K562 (cell line): Measurements from ENCODE around the gene KCNJ9. TPM values are rescaled to one million over a fixed set of nuclear protein-coding genes. Genes with fewer than 3 reads are reported as not detected.

ENCODE experiments used
- ATAC-seq: fragments of 200-7000 bp; cut with Tn5 transposase; 3 replicates; pipeline ENCODE4 v1.9.1; 2020; ENCODE audit warnings: moderate library complexity
- BruUV-seq: library from RNA; stranded (reverse); fragments of 400-500 nt; replicated peaks from 2 replicates; lab custom pipeline; 2021; lab: Mats Ljungman, UMichigan
- CTCF ChIA-PET: fragments of 300-600 bp; formaldehyde crosslinking; extraction: SDS; loops from one replicate; lab custom pipeline; 2021; ENCODE audit warnings: low intra/inter-chr PET ratio; lab: Yijun Ruan, JAX
- POLR2A ChIA-PET: fragments of 300-600, 350-650 bp; sonication (Branson Sonifier 250); formaldehyde crosslinking; extraction: SDS; loops from one replicate; lab custom pipeline; 2021; ENCODE audit warnings: antibody characterized with exemption, inconsistent platforms; lab: Yijun Ruan, JAX
- DNase-seq, 4 experiments: peaks; one replicate each; pipeline versions ENCODE4 v3.0.0 to v3.0.0-alpha.2; 2011 to 2018; ENCODE audit warnings: low spot score in 3 of 4, mixed read lengths in 3 of 4; ENCODE audit errors: extremely low read depth in 1 of 4
- FAIRE-seq: peaks from 2 replicates; lab custom pipeline; 2011; peaks lifted over from hg19 to GRCh38; lab: Jason Lieb, UNC
- H2AFZ ChIP-seq: 2 replicates; pipeline ENCODE4 v1.6.0; 2011; ENCODE audit warnings: low read depth, low read length, control low read depth, inconsistent platforms
- H3K27ac ChIP-seq: fragments of 200-600 bp; 3 replicates; pipeline ENCODE4 v1.8.0; 2011; ENCODE audit warnings: low read depth, mild to moderate bottlenecking, control low read depth, inconsistent platforms, low read length, moderate library complexity, mixed read lengths; ENCODE audit errors: extremely low read depth
- H3K27me3 ChIP-seq, 2 experiments: fragments of 300-600 bp in 1 of 2; 2 replicates in 1 of 2; 3 replicates in 1 of 2; pipeline versions ENCODE4 v1.6.0 to v1.8.0; 2011; ENCODE audit warnings: inconsistent platforms in 2 of 2, low read length in 2 of 2, mild to moderate bottlenecking in 1 of 2, mixed read lengths in 1 of 2, moderate library complexity in 1 of 2; ENCODE audit not compliant: control insufficient read depth in 2 of 2, insufficient read depth in 2 of 2
- H3K36me3 ChIP-seq: fragments of 300-600 bp; 3 replicates; pipeline ENCODE4 v1.8.0; 2011; ENCODE audit warnings: mild to moderate bottlenecking, low read length, inconsistent platforms; ENCODE audit not compliant: control insufficient read depth, insufficient read depth
- H3K4me1 ChIP-seq, 2 experiments: fragments of 200-600 bp in 1 of 2; replicated peaks in 1 of 2; 2 replicates in 1 of 2; 3 replicates in 1 of 2; pipeline versions ENCODE4 v1.5.1 to v1.8.0; 2011; ENCODE audit warnings: inconsistent platforms in 2 of 2, low read length in 2 of 2, mild to moderate bottlenecking in 1 of 2, mixed read lengths in 1 of 2, moderate library complexity in 1 of 2; ENCODE audit not compliant: control insufficient read depth in 2 of 2, insufficient read depth in 2 of 2
- H3K4me2 ChIP-seq: 2 replicates; pipeline ENCODE4 v1.6.1; 2011; ENCODE audit warnings: low read length, control low read depth, inconsistent platforms, mixed read lengths; ENCODE audit not compliant: insufficient read depth
- H3K4me3 ChIP-seq: fragments of 200-600 bp; sonication (generic), shearing (Covaris generic); 2 replicates; pipeline ENCODE4 v1.5.1; 2016; ENCODE audit warnings: control low read depth, inconsistent platforms
- H3K79me2 ChIP-seq: fragments of 200-600 bp; 3 replicates; pipeline ENCODE4 v1.8.0; 2011; ENCODE audit warnings: low read length, inconsistent platforms; ENCODE audit not compliant: control insufficient read depth, insufficient read depth
- H3K9ac ChIP-seq, 2 experiments: 2 replicates each; pipeline versions ENCODE4 v1.6.0 to v1.6.1; 2011; ENCODE audit warnings: low read depth in 2 of 2, low read length in 2 of 2, control low read depth in 1 of 2, inconsistent platforms in 1 of 2, mild to moderate bottlenecking in 1 of 2, mixed read lengths in 1 of 2; ENCODE audit not compliant: insufficient read depth in 1 of 2
- H3K9me1 ChIP-seq: one replicate; pipeline ENCODE4 v1.6.0; 2011; ENCODE audit warnings: inconsistent platforms, mild to moderate bottlenecking, low read length, moderate library complexity; ENCODE audit not compliant: control insufficient read depth, insufficient read depth
- H3K9me3 ChIP-seq: replicated peaks from 2 replicates; pipeline ENCODE4 v1.5.1; 2011; ENCODE audit warnings: low read depth, low read length, inconsistent platforms; ENCODE audit not compliant: control insufficient read depth, insufficient read depth
- H4K20me1 ChIP-seq: replicated peaks from 2 replicates; pipeline ENCODE4 v1.6.1; 2011; ENCODE audit warnings: low read length, inconsistent platforms, mixed read lengths; ENCODE audit not compliant: control insufficient read depth, insufficient read depth
- BRD9 ChIP-seq: fragments of 450-650 bp; IDR thresholded peaks from 2 replicates; pipeline ENCODE4 v1.6.1; 2018; ENCODE audit warnings: low read depth; ENCODE audit not compliant: partially characterized antibody
- CBX5 ChIP-seq: IDR thresholded peaks from 2 replicates; pipeline ENCODE4 v1.6.1; 2014; ENCODE audit warnings: low read depth, borderline replicate concordance
- ETV6 ChIP-seq, 3 experiments: fragments of 150-350 bp in 1 of 3; sonication (generic) in 1 of 3; formaldehyde crosslinking in 1 of 3; IDR thresholded peaks; 2 replicates each; pipeline versions ENCODE4 v1.6.1 to v1.8.0; 2014 to 2022; ENCODE audit warnings: borderline replicate concordance in 2 of 3, low read depth in 2 of 3, antibody characterized with exemption in 1 of 3, low read length in 1 of 3, mild to moderate bottlenecking in 1 of 3, missing genetic modification reagents in 1 of 3
- HNRNPUL1 ChIP-seq: fragments of 200-400 bp; formaldehyde crosslinking; IDR thresholded peaks from 2 replicates; pipeline ENCODE4 v1.6.1; 2017; ENCODE audit warnings: low read length
- SIN3A ChIP-seq, 2 experiments: fragments of 150-350 bp in 1 of 2; IDR thresholded peaks; 2 replicates each; pipeline ENCODE4 v1.6.1; 2011 to 2016; ENCODE audit warnings: borderline replicate concordance in 2 of 2, low read depth in 2 of 2, low read length in 2 of 2, mild to moderate bottlenecking in 2 of 2, moderate library complexity in 2 of 2; ENCODE audit not compliant: control insufficient read depth in 1 of 2
- SMARCE1 ChIP-seq: fragments of 450-650 bp; IDR thresholded peaks from 2 replicates; pipeline ENCODE4 v1.7.1; 2016; ENCODE audit warnings: mild to moderate bottlenecking
- TBP ChIP-seq: optimal IDR thresholded peaks from 2 replicates; pipeline ENCODE3; 2011; ENCODE audit warnings: low read depth, low read length, improper control_type of control experiment
- TCF15 ChIP-seq: fragments of 250-450 bp; sonication (Bioruptor Pico); IDR thresholded peaks from 2 replicates; pipeline ENCODE4 v1.8.0; 2022; ENCODE audit warnings: moderate library complexity, mild to moderate bottlenecking, inconsistent platforms
- TEAD2 ChIP-seq: fragments of 450-650 bp; IDR thresholded peaks from 2 replicates; pipeline ENCODE4 v1.6.1; 2016; ENCODE audit warnings: missing genetic modification characterization, control low read depth, missing compliant biosample characterization
- ZNF584 ChIP-seq: fragments of 200-800 bp; sonication (Bioruptor generic); IDR thresholded peaks from 2 replicates; pipeline ENCODE4 v1.6.1; 2016; ENCODE audit warnings: low read depth, mild to moderate bottlenecking, missing genetic modification characterization, missing compliant biosample characterization
- WGBS: fragments of 100-300 bp; shearing (Covaris generic); methylation state at CpG from one replicate; pipeline ENCODE4 v1.1.6; 2016; ENCODE audit warnings: low coverage, mixed read lengths; ENCODE audit not compliant: insufficient coverage; ENCODE audit errors: missing lambda C conversion rate; 5-methylcytosine and 5-hydroxymethylcytosine counted together
- in situ Hi-C: fragments of 300-500 bp; cut with MboI; formaldehyde crosslinking; loops from 4 replicates; pipeline ENCODE4 v1.15.0; 2018; ENCODE audit warnings: inconsistent platforms, mixed read lengths
- intact Hi-C: fragments of 100-400 bp; cut with micrococcal nuclease; formaldehyde crosslinking; loops from 2 replicates; pipeline ENCODE4 v1.14.2; 2022
- polyA plus RNA-seq, 8 experiments: library from polyadenylated mRNA; depleted of rRNA in 4 of 8; stranded (reverse) in 5 of 8; unstranded in 3 of 8; fragments of >200 nt; fragmentation: Nextera tagmentation in 2 of 8; fragmentation: Illumina TruSeq in 1 of 8; extraction: Ambion mirVana in 2 of 8; extraction: Trizol in 1 of 8; gene quantifications; 2 replicates each; pipeline versions ENCODE4 v1.2.1 to v1.2.3, GENCODE V29; 2011 to 2014; ENCODE audit warnings: inconsistent platforms in 1 of 8, missing spikeins in 1 of 8
- total RNA-seq, 7 experiments: library from RNA; depleted of rRNA in 6 of 7; stranded (reverse); fragments of >200 nt in 6 of 7; fragmentation: Illumina TruSeq in 2 of 7; extraction: Trizol in 2 of 7; gene quantifications; 2 replicates each; pipeline versions ENCODE4 v1.2.1 to v1.2.3, GENCODE V29; 2011 to 2021; ENCODE audit warnings: low replicate concordance in 1 of 7
- TF ChIP-seq, protein P1 (sequence below): fragments of 450-650 bp; IDR thresholded peaks from 2 replicates; pipeline ENCODE4 v1.6.1; 2018; ENCODE audit warnings: mild to moderate bottlenecking, low read depth; ENCODE audit not compliant: partially characterized antibody
- TF ChIP-seq, protein P2 (sequence below): fragments of 250-450 bp; sonication (Bioruptor Pico); IDR thresholded peaks from 2 replicates; pipeline ENCODE4 v1.8.0; 2021; ENCODE audit warnings: borderline replicate concordance, mild to moderate bottlenecking, moderate library complexity; ENCODE audit not compliant: poor library complexity, severe bottlenecking
- TF ChIP-seq, protein P3 (sequence below): fragments of 250-450 bp; sonication (Bioruptor Pico); IDR thresholded peaks from 2 replicates; pipeline ENCODE4 v1.8.0; 2022; ENCODE audit warnings: inconsistent platforms

Gene KCNJ9
- total and polyA plus RNA-seq, 9 of the 15 experiments (the other 6 are each of a cell fraction or from before 2014, with no cell fraction given) = not detected

DNA sequence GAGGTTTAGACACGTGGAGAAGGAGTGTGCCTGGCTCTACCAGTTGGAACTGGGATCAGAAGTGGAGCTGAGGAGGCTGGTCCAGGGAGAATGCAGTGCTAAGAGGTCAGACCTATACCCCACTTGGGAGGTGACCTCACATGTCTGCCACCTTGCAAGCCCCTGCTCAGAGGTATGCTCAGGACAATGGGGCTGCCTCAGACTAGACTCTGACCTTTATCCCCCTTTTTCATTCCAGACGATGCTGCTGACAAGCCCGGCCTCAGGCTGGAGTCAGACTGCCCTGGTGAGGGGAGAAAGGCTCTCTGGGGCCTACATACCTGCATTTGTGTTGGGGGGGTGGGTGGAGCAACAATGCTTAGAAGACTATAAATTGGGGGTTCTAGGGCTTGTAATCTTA, 16.6 kb upstream of the KCNJ9 start (continued):
- no peak for TF ChIP-seq ZNF584
- TF ChIP-seq, protein P1, sequence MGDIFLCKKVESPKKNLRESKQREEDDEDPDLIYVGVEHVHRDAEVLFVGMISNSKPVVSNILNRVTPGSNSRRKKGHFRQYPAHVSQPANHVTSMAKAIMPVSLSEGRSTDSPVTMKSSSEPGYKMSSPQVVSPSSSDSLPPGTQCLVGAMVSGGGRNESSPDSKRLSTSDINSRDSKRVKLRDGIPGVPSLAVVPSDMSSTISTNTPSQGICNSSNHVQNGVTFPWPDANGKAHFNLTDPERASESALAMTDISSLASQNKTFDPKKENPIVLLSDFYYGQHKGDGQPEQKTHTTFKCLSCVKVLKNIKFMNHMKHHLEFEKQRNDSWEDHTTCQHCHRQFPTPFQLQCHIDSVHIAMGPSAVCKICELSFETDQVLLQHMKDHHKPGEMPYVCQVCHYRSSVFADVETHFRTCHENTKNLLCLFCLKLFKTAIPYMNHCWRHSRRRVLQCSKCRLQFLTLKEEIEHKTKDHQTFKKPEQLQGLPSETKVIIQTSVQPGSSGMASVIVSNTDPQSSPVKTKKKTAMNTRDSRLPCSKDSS = no peak

GRCh38 chr1:160066829-160067745, 14.3 kb upstream of the KCNJ9 start:
- POLR2A ChIA-PET = interaction anchor here (0.7 to 1.2 kb wide), 3 partner anchors 11 to 352 kb away, joined by 3 to 4 read pairs (median 3); no protein-coding TSS in a partner anchor
- Histone ChIP-seq H3K4me1 (peaks cover 0 to 13% of the 10 kb centered on the region in 2 experiments; a peak in 3 of 5 replicates), H3K79me2 (no peaks in the 10 kb centered on the region), H4K20me1 (no peaks in the 10 kb centered on the region; the same call in 1 of the 2 replicates), H3K4me2 (no peak overlapping the region), H3K9ac (no peak overlapping the region), H2AFZ (no peak overlapping the region), H3K27me3 (peaks cover 16 to 64% of the 10 kb centered on the region in 2 experiments; a peak in 4 of 5 replicates), H3K4me3 (no peak overlapping the region)
- no peak for ATAC-seq
- CTCF ChIA-PET = no interaction called here
- intact Hi-C loops = no loop called here
- no peak for TF ChIP-seq ETV6 (IDR thresholded peaks at IDR 0.05; ENCODE audit: borderline replicate concordance in 1 of 2, low read depth in 2 of 2, low read length in 1 of 2)
- TF ChIP-seq ETV6 (CRISPR knock-in tag; IDR thresholded peaks at IDR 0.05; ENCODE audit: borderline replicate concordance) = no peak
- no peak for TF ChIP-seq SMARCE1
- no peak for TF ChIP-seq TCF15 (CRISPR knock-in tag)
- TF ChIP-seq SIN3A (IDR thresholded peaks at IDR 0.05; ENCODE audit: borderline replicate concordance in 2 of 2, control insufficient read depth in 1 of 2, low read depth in 2 of 2, low read length in 2 of 2) = no peak
- no peak for TF ChIP-seq CBX5
- TF ChIP-seq, protein P2, sequence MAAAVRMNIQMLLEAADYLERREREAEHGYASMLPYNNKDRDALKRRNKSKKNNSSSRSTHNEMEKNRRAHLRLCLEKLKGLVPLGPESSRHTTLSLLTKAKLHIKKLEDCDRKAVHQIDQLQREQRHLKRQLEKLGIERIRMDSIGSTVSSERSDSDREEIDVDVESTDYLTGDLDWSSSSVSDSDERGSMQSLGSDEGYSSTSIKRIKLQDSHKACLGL = no peak
- no peak for TF ChIP-seq TEAD2 (tag)
- no peak for TF ChIP-seq TBP
- TF ChIP-seq, protein P3, sequence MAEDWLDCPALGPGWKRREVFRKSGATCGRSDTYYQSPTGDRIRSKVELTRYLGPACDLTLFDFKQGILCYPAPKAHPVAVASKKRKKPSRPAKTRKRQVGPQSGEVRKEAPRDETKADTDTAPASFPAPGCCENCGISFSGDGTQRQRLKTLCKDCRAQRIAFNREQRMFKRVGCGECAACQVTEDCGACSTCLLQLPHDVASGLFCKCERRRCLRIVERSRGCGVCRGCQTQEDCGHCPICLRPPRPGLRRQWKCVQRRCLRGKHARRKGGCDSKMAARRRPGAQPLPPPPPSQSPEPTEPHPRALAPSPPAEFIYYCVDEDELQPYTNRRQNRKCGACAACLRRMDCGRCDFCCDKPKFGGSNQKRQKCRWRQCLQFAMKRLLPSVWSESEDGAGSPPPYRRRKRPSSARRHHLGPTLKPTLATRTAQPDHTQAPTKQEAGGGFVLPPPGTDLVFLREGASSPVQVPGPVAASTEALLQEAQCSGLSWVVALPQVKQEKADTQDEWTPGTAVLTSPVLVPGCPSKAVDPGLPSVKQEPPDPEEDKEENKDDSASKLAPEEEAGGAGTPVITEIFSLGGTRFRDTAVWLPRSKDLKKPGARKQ (CRISPR knock-in tag) = no peak
- no peak for TF ChIP-seq BRD9
- no peak for TF ChIP-seq HNRNPUL1
- TF ChIP-seq, all 486 proteins: peak for 0
- Histone ChIP-seq H3K9me1 (no peaks in the 10 kb centered on the region), H3K9me3 (no peaks in the 10 kb centered on the region), H3K36me3 (no peaks in the 10 kb centered on the region), H3K27ac (no peak overlapping the region)
- DNase-seq = no peak
- no peak for FAIRE-seq
- WGBS = 3% methylated on average over 6 of the region's 6 CpGs
- BruUV-seq = no TSS peak
- in situ Hi-C loops = no loop called here
